Stimulated activated CD4-positive, alpha-beta T cell treated with anti-CD3 and anti-CD28 coated beads, Interleukin-12 subunit alpha, Interleukin-12 subunit beta, amount 100 ng/mL, for 48 hours (primary cell): ENCODE data around the gene CAMK2A.
A peak's percentile ranks its signal among the peaks of the same experiment; 100 is the strongest.

Source experiments
- DNase-seq, 3 donors: peaks; one replicate each; pipeline ENCODE4 v3.0.0-alpha.2; 2020; ENCODE audit warnings: low read depth in 2 of 3, low spot score in 1 of 3

Gene CAMK2A

DNA sequence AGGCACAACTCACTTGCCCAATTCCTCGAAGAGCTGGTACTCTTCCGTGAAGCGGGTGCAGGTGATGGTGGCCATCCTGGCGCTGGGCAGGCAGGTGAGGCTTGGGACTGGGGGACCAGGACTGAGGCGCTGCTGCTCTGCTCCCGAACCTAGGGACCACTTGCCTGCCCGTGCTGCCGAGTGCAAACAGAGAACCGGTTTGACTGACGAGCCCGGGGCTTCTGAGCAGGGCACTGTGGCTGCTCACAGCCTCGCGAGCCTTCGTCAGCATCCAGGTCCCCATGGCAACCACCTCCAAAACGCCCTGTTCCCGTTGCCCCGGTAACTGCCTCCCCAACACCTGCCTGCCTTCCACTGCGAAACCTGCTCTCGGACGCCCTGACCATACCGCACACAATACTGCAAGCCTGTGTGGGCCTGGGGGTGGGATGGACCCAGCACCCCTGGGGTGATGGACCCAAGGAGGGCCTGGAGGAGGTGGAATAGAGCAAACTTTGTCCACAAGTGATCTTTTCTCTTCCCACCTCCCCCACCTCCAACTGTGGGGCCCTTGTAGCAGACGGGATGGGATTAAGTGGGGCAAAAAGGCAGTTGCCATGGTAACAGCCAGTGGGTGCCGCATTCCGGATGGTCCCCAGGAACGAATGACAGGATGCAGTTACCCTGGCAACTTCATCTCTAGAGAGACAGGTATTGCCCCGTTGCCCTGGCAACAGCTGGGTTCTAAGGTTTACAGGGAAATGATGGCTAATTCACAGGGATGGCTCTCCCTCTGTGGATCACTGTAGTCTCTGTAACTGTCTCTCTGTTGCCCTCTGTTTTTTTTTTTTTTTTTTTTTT lies at the start of gene CAMK2A:
CAMK2A (minus strand) TSS at position 223 of the 840 bp plus-strand sequence; CDS start at position 75, 148 bp downstream.
- DNase-seq = no peak

DNA sequence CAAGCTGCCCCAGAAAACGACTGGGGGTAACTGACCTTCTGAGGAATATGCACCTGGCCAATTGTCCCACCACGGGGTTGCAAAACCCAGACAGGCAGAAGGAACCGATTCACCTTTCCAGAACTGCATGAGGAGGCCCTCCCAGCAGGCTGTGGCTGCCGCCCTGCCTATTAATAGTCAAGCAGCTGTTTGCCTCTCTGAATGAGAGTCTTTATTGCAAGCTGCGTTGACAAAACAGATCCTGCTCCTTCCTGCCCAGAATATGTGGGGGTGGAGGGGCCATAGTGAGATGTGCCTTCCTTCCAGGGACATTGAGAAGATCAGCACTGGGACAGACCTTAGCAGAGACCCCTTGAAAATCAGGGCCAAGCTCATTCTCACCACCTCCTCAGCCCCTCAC lies 49.6 kb upstream of the CAMK2A start:
- DNase-seq = no peak

DNA sequence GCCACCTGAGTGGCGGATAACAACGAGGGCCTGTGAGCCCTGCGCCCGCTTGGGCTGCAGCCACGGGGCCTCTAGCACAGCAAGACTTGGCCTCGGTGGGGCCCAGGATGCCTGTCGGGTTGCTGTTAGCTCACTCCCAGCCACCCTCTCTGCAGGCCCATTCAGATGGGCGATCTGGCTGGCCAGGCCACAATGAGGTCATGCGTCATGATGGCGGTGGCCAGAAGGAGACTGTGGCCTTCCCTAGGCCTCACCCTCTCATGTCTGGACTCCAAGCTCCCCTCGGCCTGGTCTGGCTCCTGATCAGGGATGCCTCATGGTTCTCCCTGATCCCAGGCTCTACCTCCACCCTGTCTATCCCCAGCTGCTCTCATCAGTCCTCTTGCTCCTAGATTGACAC lies 49.0 kb upstream of the CAMK2A start:
- no peak for DNase-seq

DNA sequence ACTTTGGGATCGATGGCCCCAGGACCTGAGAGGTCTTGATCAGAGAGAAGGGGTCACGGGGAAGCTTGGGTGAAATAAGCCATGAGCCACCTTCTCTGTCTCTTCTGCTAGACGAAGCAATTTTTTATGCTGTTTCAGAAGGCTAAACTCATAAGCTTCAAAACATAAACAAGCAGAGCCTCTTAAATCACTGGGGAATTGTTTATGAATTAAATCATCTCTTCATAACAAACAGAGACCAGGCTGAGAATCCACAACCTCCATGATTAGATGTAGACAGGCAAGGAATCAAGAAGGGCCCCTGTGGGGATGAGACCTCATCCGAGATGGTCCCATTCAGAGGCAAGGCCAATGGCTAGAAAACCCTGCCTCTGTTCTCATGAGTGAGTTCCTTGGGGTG lies 46.2 kb upstream of the CAMK2A start:
- DNase-seq = no peak

DNA sequence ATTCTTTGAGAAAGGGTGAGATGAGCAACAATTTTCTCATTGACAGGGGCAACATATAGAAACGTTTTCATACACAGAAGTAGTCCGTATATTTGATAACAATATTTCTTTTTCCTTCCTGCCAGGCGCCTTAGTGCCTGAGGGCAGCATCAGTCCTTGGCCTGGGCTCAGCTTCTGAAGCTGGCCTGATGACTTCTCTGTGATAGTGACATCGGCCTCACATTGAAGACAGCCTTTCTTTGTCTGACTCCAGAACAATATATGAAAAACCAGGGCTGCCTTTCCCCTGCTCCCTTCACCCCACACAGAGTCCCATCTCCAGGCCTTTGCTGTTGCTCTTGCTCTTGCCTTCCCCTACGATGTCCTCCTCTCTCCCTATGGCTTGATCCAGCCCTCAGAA lies 43.8 kb upstream of the CAMK2A start:
- no peak for DNase-seq

DNA sequence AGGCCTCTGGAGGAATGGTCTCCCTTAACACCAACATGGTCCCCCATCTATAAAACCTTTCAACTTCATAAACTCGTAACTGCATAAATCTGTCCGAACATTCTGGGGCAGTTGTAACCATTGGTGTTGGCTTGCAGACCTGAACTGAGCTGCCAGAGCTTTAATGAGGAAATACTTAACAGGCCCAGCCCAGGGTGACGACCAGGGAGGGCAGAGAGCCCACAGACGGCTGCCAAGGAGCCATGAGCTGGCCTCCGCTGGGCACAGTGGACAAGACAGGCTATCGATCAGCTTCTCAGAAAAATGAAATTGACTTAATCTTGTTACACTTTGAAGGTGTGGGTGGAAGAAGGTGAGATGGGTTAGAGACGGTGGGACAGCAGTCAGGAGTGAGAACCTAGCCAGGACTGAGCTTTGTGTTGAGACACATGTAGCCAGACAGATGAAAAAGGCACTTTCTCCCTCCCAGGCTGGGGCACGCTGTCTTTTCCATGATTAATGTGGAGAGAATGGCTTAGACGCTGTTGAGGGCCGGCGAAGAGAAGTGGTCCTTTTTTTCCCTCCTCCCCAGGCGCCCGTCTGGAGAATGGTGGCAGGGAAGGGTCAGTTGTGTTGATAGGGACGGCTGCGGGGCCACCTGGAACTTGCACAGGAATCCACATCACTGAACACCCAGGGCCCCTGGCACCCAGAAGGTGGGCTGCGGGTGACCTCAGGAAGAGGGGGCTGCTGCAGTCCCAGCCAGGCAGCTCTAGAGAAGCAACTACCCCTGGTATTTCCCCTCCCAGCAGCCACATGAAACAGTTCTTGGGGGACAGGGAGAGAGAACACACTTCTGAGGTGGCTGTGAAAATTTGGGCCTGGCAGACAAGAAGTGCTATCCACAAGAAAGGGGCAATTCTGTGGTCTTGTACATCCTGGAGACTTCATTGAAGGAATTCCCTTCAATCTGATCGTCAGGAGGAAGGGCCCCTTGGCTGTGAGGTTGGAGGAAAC lies 40.6 kb upstream of the CAMK2A start:
- no peak for DNase-seq

DNA sequence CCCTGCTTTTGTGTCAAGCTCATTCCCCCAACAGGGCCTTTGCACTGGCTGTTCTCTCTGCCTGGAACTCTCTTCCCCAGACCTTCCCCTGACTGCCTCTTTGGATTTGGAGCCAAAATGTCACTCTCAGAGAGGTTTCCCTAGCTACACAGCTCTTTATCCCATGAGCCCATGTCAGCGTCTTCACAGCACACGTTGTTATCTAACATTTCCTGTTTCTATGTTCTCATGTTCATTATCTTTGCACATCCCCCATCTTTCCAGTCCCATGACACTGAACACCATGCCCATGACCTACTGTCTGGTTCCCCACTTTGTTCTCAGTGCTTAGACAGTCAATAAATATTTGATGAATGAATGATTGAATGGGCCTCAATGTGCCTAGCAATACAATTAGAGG lies 39.5 kb upstream of the CAMK2A start:
- DNase-seq = no peak

DNA sequence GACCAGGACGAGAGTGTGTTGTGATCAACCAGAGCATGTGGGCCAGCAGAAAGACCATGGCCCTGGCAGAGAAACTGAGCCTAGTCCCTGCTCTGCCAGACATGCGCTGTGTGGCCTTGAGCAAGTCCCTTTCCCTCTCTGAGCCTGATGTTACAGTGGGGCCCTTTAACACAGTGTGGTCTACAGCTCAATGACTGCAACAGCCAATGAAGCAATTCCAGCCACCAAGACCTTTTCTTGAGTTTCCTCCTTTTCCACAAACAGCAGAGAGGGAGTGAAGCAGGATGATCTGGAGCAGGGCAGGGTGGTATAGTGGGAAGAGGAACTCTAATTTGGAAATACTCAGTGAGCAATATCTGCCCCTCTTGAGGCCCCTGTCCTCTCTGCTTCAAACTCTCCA lies 38.9 kb upstream of the CAMK2A start:
- no peak for DNase-seq

DNA sequence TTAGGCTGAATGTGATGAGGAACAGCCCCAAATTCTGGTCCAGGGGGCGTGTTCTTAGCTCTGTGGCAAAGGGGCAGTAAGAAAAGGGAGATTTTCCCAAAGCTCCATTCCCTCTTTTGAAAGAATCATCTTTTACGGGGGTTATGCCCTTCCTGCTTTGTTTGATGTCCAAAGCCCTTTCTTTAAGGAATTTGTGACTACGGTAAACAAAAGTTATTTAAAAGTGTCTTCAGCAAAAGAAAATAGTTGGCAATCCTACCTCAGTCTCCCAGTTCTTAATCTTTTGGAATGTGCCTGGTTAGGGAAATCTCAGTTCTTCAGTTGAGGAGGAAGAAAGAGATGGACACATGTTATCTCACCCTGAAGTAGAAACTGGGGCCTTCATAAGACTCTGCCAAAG lies 37.6 kb upstream of the CAMK2A start:
- no peak for DNase-seq

DNA sequence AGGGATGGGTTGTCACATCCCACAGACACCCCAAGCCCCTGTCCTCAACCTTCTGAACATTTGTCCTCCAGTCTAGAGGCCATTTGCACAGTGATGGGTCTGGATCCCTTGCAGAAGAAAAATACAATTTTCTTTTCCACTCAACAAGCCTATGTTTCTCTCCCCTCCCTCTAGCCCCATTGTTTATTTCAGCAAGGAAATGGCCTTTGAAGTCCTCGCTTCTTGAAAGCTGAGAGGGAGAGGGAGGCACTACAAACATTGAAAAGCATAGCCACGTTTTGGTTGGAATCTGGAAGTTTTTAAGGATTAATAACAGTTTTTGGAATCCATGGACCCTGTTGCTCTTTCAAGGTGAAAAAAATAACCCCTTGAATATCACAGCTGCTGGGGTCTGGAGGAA lies 37.1 kb upstream of the CAMK2A start:
- no peak for DNase-seq

DNA sequence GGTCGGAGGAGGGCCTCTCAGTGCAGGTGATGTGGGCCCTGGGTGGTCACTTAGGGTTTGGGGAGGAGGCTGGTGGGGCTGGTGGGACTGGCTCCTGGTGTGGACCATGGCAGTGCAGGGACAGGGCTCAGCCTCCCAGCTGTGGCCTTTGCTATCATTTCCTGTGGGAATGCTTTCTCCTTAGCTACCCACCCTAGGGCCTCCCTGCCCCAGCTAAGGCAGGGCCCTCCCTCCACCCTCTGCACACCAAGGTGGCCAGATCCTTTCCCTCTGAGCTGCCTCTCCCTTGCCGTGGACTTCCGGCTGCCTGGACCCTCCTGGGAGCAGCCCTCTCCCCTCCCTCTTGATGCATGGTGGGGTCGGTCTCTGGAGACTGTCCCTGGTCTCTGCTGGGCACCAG lies 35.9 kb upstream of the CAMK2A start:
- DNase-seq = no peak

DNA sequence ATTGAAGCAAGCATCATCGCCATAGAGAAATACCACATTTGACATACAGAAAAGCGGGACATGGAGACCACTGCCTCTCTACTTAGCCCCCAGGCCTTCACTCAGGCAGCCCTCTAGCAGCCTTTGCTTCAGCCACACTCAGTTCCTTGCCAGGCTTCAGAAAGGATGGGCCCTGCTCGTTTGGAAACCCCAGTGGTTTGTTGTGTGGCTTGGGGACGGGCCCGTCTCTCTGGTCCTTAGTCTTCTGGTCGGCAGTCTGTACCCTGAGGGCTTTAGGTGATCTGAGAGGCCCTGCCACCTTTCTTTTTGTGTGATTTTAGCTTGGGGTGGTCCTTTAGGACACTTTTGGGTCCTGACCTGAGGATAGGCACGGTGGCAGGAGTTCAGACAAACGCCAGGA lies 34.2 kb upstream of the CAMK2A start:
- DNase-seq = no peak

DNA sequence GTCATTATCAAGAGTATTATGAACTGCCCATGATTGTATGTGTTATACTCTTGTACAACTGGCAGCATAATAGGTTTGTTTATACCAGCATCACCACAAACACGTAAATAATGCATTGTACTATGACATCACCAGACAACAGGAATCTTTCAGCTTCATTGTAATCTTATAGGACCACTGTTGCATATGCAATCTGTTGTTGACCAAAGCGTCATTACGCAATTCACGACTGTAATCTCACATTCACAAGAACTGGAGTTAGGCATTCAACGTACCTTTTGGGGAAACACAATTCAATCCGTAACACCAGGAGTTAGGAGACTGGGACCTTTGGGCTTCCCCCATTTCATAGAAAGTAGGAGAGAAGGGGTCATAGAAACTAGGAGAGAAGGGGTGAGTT lies 33.5 kb upstream of the CAMK2A start:
- no peak for DNase-seq

DNA sequence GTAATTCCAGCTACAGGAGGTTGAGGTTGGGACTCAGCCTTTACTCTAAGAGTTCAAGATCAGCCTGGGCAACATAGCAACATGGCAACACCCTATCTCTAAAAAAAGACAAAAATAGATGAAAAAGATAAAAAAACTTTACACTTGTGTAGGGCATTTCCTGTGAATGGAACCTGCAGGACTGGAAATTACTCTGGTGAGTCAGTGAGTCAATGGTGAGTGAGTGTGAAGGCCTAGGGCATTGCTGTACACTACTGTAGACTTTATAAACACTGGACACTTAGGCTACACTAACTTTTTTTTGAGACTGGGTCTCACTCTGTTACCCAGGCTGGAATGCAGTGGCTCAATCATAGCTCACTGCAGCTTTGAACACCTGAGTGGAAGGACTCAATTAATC lies 32.6 kb upstream of the CAMK2A start:
- no peak for DNase-seq

DNA sequence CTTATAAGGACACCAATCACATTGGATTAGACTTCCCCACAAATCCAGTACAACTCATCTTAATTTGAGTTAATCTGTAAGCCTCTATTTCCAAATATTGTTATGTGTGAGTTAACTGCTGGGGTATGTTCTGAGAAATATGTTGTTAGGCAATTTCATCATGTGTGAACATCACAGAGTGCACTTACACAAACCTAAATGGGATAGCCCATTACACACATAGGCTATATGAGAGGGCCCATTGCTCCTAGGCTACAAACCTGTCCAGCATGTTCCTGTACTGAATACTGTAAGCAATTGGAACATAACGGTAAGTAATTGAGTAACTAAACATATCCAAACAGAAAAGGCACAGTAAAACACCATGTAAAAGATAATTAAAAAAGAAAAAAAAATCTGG lies 32.2 kb upstream of the CAMK2A start:
- no peak for DNase-seq

DNA sequence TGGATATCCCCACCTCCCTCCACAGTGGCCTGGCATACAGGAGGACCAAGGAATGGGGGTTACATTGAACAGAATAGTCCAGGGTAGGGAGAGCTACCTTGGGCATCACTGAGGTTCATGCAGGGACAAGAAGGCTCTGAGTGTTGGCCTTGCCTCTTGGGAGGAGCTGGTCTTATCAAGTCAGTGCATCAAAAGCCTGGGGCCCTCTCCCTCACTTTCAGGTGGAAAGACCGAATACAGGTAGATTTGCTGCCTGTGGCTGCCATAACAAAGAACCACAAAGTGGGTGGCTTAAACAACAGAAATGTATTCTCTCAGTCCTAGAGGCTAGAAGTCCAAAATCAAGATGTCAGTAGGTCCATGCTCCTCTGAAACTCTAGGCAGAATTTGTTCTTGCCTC lies 31.6 kb upstream of the CAMK2A start:
- DNase-seq = no peak

DNA sequence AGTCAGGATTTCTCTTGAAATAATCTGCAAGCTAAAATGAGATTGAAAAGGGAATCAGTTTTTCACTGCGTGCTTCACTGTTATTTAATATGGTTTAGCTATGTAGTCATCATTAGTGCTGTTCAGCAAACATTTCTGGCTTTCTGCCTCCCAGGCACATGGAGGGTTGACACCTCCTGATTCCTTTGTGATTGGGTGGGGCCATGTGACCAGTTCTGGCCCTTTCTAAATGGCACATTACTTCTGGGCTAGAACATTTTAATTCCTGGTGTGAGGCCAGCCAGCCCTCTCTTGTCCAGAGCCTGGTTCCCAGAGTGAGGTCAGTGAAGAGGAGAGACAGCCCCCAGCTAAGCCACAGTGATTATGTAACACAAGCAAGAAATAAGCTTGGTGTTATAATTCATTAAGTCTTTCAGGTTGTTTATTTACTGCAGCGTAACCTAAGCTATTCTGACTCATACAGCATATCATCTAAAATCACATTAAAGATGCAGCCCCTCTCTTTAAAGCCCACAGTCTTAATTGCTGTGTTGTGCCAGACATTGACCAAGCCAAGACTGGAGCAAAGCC lies 30.6 kb upstream of the CAMK2A start:
- DNase-seq = no peak

DNA sequence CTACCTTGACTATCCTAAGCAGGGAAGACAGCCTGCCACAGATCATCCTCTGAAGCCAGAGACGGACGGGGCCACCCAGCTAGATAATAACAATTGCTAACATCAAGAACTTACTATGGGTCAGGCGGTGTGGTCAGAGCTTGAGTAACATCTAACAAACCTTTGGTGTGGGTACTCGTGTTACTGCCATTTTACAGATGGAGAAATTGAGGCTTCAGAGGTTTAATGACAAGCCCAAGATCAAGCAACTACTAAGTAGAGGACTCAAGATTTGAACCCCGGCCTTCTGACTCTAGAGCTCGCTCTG lies 29.9 kb upstream of the CAMK2A start:
- no peak for DNase-seq

DNA sequence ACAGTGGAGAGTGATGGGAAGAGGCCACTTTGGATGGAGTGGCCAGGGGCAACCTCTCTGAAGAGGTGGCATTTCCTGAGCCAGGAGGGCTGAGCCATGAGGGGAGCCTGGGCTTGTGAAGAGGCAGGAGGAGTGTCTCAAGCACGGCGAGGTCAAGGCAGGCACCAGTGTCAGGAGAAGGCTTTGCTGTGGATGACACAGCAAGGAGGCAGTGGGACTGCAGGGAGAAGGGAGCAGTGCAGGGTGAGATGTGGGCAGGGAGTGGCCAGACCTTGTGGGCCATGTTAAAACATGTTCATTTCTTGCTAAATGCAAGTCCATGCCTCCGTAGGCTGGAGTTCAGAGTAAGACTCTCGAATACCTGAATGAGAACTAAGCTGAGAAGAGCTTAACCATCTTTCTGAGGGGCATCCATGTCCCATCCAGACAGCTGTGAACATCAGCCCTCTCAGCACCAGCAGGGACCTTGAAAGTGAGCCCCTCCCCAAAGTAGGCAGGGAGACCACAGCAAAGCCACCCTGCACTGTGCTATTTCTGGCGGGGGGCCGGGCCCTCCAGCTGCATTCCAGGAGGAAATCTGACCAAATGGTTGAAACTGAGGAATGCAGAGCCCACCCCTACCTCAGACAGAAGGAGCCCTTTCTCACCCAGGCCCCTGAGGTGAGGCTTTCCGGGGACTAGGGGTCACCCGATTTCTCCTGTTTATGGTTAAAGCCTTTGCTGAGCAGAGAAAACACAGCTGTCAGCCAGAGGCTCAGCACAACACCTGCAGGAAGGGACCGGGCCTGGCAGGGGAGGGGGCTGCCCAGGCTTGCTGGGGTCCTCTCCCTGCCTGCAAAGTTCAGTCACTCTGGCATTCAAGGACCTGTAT lies 29.3 kb upstream of the CAMK2A start:
- no peak for DNase-seq

DNA sequence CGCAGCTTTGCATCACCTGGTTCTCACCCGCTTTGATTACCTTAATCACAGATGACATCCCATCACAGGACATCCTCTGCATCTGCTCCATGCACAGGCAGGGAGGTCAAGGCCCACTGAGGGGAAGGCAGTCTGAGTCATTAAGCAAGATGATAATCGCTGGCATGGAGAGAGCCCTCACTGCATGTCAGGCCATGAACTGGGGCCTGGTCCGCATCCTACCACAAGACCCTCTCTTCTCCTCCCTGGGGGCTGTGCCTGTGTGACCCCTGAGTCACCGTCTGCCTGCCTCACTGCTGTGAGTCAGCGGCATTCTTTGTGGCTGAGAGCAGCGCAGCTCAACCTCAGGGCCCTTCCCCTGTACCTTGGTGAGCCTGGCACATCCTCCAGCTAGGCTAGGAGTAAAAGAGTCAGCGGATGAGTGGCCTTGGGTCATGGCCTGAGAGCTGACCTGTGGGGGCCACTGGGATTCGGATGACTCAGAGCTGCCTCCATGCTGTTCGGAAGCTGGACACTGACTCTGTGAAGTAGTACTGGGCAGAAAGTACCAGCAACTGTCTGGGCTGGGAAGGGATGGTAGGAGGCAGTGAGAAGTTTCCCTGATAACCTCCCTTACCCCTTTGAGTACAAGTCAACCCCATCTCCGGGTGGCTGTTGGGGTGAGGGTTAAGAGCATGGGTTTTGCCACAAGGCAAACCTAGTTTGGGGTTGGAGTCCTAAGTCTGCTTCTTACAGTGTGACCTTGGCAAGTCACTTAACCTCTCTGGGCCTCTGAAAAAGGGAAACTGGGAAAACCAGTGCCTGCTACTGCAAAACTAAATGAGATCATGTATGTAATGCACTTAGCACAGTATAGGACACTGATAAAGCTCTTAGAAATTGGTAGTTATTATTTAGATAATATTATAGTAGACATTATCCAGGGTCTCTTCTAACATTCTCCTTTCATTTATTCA lies 27.8 kb upstream of the CAMK2A start:
- DNase-seq = peak in 1 of 3 donors; percentile 2
